Progenitor cell of endocrine pancreas (in vitro differentiated cells): ENCODE results near the gene OR8B2. TPM values are rescaled to one million over a fixed set of nuclear protein-coding genes. Genes with fewer than 3 reads are reported as not detected.

ENCODE experiments used
- DNase-seq: peaks from one replicate; pipeline ENCODE4 v3.0.0; 2021; ENCODE audit warnings: low spot score; ENCODE audit not compliant: unreplicated experiment
- H3K27ac Mint-ChIP-seq: 2 replicates; pipeline ENCODE4 v1.8.0; 2021; ENCODE audit warnings: mild to moderate bottlenecking, moderate library complexity, mixed read lengths
- H3K27me3 Mint-ChIP-seq: 2 replicates; pipeline ENCODE4 v1.8.0; 2021; ENCODE audit warnings: mixed read lengths
- H3K36me3 Mint-ChIP-seq: 2 replicates; pipeline ENCODE4 v1.8.0; 2022; ENCODE audit warnings: mixed read lengths; ENCODE audit not compliant: insufficient read depth
- H3K4me1 Mint-ChIP-seq: 2 replicates; pipeline ENCODE4 v1.8.0; 2021; ENCODE audit warnings: low read depth, mixed read lengths
- H3K4me3 Mint-ChIP-seq: 2 replicates; pipeline ENCODE4 v1.8.0; 2021; ENCODE audit warnings: low read depth, mild to moderate bottlenecking, moderate library complexity, mixed read lengths
- H3K9me3 Mint-ChIP-seq: 2 replicates; pipeline ENCODE4 v1.8.0; 2021; ENCODE audit warnings: low read depth, mixed read lengths
- long read RNA-seq: library from polyadenylated mRNA; unstranded; transcript quantifications from one replicate; pipeline ENCODE4 v2.0.0, GENCODE V29; 2020
- total RNA-seq: library from RNA; stranded (reverse); gene quantifications from 2 replicates; pipeline ENCODE4 v1.2.1, GENCODE V29; 2021
- TF ChIP-seq, protein P1 (sequence below): fragments of 200-600 bp; sonication (generic); IDR thresholded peaks from one replicate; pipeline ENCODE4 v1.5.0; 2021; ENCODE audit warnings: antibody characterized with exemption, mild to moderate bottlenecking; ENCODE audit not compliant: unreplicated experiment

The OR8B2 gene, protein sequence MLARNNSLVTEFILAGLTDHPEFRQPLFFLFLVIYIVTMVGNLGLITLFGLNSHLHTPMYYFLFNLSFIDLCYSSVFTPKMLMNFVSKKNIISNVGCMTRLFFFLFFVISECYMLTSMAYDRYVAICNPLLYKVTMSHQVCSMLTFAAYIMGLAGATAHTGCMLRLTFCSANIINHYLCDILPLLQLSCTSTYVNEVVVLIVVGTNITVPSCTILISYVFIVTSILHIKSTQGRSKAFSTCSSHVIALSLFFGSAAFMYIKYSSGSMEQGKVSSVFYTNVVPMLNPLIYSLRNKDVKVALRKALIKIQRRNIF
- not detected in 2 replicates for total RNA-seq
- long read RNA-seq: 0 reads

DNA sequence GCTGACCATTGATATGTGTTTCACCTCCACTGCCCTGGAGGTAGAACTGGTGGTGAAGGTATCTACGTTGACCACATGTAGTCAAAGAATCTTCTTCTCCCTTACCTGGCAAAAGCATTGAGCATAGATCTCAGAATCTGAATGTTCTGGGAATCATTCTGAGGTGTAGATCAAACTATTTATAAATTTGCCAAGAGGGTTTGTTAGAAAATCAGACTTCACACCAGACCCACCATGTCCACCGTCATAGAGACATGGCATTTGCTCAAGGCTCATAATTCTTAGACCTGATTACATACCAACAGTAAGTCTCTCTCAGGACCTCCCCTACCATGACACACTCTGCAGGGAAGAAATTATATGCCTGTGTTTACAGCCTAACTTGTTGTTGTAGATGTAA is at the start of gene OR8B2:
Gene OR8B2, minus strand, starts transcription at position 101 of the 400 bp plus-strand sequence. CDS start 1,156 bp downstream, outside the sequence.
- Mint-ChIP-seq H3K4me1 (no peaks in the 10 kb centered on the region), H3K27ac (no peak within 1 kb of the TSS), H3K9me3 (no peaks in the 10 kb centered on the region), H3K36me3 (no peaks in the 10 kb centered on the region), H3K27me3 (no peaks in the 10 kb centered on the region), H3K4me3 (no peak within 1 kb of the TSS)
- TF ChIP-seq, protein P1, sequence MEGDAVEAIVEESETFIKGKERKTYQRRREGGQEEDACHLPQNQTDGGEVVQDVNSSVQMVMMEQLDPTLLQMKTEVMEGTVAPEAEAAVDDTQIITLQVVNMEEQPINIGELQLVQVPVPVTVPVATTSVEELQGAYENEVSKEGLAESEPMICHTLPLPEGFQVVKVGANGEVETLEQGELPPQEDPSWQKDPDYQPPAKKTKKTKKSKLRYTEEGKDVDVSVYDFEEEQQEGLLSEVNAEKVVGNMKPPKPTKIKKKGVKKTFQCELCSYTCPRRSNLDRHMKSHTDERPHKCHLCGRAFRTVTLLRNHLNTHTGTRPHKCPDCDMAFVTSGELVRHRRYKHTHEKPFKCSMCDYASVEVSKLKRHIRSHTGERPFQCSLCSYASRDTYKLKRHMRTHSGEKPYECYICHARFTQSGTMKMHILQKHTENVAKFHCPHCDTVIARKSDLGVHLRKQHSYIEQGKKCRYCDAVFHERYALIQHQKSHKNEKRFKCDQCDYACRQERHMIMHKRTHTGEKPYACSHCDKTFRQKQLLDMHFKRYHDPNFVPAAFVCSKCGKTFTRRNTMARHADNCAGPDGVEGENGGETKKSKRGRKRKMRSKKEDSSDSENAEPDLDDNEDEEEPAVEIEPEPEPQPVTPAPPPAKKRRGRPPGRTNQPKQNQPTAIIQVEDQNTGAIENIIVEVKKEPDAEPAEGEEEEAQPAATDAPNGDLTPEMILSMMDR: no peak
- DNase-seq: no peak

DNA sequence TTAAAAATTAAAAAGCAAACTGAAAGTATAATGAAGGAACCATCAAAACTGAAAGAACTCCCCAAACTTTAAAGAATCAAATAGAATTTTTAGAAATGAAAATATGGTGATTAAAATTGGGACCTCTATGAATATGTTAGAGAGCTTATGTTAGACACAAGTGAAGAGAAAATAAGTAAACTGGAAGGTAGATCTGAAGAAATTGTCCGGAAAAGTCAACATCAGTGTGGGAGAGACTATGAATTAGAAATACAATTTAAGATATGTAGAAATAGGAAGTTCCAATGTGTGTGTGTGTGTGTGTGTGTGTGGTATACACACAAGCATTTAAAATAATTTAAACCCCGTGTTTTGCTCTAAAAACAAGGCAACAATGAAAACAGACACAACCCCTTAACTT is 45.3 kb upstream of the OR8B2 start:
- Mint-ChIP-seq H3K9me3 (peaks cover 9% of the 10 kb centered on the region), H3K27me3 (peaks cover 23% of the 10 kb centered on the region), H3K36me3 (peaks cover 4% of the 10 kb centered on the region), H3K27ac (no peak overlapping the region), H3K4me1 (peaks cover 17% of the 10 kb centered on the region), H3K4me3 (no peak overlapping the region)
- DNase-seq: no peak
- TF ChIP-seq, protein P1: no peak

DNA sequence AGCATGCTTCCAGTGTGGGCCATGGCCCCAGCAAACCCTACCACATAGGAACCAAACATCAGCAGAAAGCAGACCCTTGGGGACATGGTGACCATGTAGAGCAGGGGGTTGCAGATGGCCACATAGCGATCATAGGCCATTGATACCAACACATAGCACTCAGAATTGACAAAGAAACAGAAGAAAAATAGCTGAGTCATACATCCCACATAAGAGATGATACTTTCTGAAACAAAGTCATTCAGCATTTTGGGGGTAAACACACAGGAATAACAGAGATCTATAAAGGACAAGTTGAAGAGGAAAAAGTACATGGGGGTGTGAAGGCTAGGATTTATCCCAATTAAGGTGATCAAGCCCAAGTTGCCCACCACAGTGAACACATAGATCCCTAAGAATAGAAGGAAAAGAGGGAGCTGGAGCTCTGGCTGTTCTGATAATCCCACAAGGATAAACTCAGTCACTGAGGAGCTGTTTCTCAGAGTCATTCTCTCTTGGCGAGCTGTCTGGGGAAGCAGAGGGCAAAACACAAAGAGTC is 40.2 kb upstream of the OR8B2 start, which contains the start of gene OR8B4:
Gene OR8B4, minus strand, starts transcription at position 488 of the 538 bp plus-strand sequence. Its CDS starts 0 bp downstream, at position 488.
- Mint-ChIP-seq H3K4me3 (no peak within 1 kb of the TSS), H3K4me1 (peaks cover 6% of the 10 kb centered on the region), H3K9me3 (peaks cover 5% of the 10 kb centered on the region), H3K36me3 (peaks cover 2% of the 10 kb centered on the region), H3K27me3 (peaks cover 50% of the 10 kb centered on the region), H3K27ac (no peak within 1 kb of the TSS)
- no peak for DNase-seq
- TF ChIP-seq, protein P1: no peak

DNA sequence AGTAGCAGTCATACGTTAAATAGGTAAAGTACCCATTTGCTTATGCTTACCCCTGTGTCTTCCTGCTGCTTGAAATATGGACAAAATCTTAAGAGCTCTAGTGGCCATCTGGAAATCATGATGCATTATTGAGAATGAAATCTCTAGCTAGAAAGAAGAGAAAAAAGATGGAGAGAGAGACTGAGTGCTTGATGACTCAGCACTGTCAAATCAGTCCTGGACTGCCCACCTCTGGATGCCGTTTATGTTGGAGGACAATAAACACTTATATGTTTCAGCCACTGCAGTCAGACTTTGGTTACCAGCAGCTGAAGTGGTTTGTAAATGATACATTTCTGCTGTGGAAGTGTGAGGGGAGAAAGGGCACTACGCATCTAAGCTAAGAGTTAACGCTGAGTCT is 36.7 kb upstream of the OR8B2 start:
- Mint-ChIP-seq H3K27me3 (peaks cover 58% of the 10 kb centered on the region), H3K27ac (no peak overlapping the region)
- TF ChIP-seq, protein P1: no peak

DNA sequence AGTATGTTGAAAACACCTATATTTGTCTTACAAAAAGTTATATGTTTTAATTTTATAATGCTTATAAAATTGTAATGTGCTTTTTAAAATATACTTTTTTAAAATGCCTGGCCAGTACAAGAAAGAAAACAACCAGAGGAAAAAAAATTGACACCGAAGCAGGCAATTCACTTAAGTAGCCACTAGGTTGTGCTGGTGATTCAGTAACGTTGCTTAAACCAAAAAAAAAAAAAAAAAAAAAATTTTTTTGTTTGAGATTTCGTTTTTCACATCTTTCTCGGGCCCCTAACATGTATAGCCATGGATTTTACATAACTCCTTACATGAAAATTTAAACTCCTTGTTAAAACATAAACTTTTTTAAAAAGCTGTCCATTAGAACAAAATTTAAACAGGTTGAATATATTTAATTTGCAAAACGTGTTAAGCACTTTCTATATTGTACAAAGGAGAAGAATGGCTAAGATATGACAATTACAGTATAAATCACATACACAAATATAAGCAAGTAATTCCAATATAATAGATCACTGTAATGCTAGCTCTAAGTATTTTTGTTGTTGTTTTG is 31.1 kb upstream of the OR8B2 start:
- TF ChIP-seq, protein P1: peak; percentile 67
- Mint-ChIP-seq H3K4me1 (no peaks in the 10 kb centered on the region), H3K27ac (no peak overlapping the region), H3K4me3 (no peak overlapping the region), H3K27me3 (peaks cover 22% of the 10 kb centered on the region), H3K9me3 (no peaks in the 10 kb centered on the region), H3K36me3 (no peaks in the 10 kb centered on the region)
- no peak for DNase-seq

More for the DNA sequence above, 36.7 kb upstream of the OR8B2 start:
- Mint-ChIP-seq H3K9me3 (no peaks in the 10 kb centered on the region), H3K4me3 (no peak overlapping the region), H3K4me1 (no peaks in the 10 kb centered on the region), H3K36me3 (no peaks in the 10 kb centered on the region)
- no peak for DNase-seq
